ENCODE data around the gene RUNDC1.
A peak's percentile ranks its signal among the peaks of the same experiment; 100 is the strongest.
"Not testable (repeated sequence)": the region's sequence is repeated elsewhere in the genome, so short reads cannot be mapped to it uniquely, and the experiment has no call there.

The RUNDC1 gene

GRCh38 chr17:42980274-42980765 lies at the start of gene RUNDC1:
TSS of gene RUNDC1 (plus strand) at chr17:42980565. CDS start at chr17:42980577, 12 bp downstream.
- DNase-seq: peak; percentile 93

- peak; percentile 34 for DNase-seq
Observed at GRCh38 chr17:42937712-42938596, 42.4 kb upstream of the RUNDC1 start.

GRCh38 chr17:42944211-42944610 lies 36.2 kb upstream of the RUNDC1 start:
- no peak for DNase-seq

DNA sequence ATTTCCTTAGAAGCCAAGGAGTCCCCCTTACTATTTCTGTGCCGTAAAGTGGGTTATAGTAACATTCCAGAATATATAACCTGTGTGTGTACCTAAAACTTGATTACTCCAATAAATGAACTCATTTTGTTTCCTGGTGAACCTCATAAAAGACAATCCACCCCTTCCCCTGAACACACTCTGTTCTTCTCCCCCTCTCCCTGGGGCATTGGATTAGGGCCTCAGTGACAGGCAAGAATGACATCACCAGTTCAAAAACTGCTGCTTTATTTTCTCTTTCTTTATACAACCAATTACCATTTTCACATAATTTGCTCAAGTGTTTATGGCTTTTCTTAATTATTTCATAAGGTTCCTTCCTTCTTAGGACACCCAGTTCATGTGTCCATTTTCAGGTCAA lies 33.6 kb upstream of the RUNDC1 start:
- DNase-seq: no peak

DNA sequence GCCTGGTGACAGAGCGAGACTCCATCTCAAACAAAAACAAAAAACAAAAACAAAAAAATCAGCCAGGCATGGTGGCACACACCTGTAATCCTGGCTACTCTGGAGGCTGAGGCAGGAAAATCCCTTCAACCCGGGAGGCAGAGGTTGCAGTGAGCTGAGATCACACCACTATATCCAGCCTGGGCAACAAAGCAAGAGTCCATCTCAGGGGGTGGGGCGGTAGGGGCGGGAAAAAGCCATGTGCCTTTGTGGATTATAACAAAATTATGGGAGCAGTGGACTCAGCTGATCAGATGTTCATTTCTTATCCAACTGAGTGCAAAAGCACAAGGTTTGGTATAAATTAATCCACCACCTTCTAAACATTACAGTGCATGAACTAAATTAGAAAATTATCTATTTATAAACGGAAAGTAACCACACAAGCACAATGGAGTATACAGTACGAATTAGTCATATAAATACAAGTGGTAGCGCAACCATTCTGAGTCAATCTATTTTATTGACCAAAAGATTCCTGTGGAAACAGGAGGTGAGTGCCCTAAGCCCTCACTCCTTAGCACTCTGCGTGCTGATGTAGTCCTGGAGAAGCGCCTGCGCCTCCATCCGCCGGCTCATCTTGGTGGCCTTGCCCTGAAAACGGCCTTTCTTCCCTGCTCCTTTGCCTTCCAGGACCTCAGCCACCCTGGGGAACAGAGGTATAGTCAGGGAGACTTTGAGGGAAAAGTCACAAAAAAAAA lies 30.2 kb upstream of the RUNDC1 start:
- no peak for DNase-seq

- no peak for DNase-seq
Observed at GRCh38 chr17:42953669-42954068, 26.7 kb upstream of the RUNDC1 start.

- DNase-seq: peak; percentile 91
Observed at GRCh38 chr17:42964161-42964932, 16.0 kb upstream of the RUNDC1 start, which contains the start of gene AARSD1. TSS of gene AARSD1 (minus strand) at chr17:42964454. CDS start at chr17:42964440, 14 bp downstream.

GRCh38 chr17:42967925-42968324 lies 12.4 kb upstream of the RUNDC1 start:
- no peak for DNase-seq

DNA sequence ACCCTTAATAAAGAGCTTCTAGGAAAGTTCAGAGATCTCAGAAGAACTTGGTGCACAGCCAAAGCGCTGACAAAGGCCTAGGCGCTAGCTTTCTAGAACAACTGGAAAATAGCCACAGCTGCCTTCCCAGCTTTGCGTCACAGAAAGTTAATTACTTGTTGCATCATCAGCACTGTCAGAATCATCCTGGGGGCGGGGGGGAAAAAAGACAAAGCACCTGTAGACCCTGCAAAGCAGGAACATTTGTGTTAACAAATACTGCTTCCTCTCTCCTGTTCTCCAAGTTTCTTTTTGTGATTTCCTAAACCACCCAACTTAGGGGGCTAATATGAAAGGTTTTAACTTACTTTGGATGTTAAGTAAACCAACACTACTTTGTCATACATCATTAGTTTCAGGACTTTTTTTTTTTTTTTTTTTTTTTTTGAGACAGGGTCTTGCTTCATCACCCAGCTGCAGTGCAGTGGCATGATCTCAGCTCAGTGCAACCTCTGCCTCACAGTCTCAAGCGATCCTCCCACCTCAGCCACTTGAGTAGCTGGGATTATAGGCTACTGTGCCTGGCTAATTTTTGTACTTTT lies 11.3 kb upstream of the RUNDC1 start:
- no peak for DNase-seq

DNA sequence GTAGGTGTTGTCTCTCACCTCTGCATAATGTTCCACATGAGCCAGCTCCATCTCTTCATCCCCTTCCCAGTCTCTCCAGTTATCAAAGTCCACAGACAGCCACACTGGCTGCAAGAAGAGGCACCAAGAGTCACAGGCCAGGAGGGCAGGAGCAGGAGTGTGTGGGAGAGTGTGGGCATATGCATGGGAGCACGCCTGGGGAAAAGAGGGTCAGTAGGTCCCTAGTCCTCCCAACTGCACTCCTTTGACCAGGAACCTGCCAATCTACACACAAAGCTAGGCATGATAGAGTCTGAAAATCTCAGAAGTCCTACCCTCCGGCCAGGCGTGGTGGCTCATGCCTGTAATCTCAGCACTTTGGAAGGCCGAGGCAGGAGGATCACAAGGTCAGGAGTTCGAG lies 8.8 kb upstream of the RUNDC1 start:
- DNase-seq: no peak

GRCh38 chr17:42973323-42973722 lies 7.0 kb upstream of the RUNDC1 start:
- DNase-seq: not testable (repeated sequence)

GRCh38 chr17:42975265-42975664 lies 5.1 kb upstream of the RUNDC1 start:
- no peak for DNase-seq

DNA sequence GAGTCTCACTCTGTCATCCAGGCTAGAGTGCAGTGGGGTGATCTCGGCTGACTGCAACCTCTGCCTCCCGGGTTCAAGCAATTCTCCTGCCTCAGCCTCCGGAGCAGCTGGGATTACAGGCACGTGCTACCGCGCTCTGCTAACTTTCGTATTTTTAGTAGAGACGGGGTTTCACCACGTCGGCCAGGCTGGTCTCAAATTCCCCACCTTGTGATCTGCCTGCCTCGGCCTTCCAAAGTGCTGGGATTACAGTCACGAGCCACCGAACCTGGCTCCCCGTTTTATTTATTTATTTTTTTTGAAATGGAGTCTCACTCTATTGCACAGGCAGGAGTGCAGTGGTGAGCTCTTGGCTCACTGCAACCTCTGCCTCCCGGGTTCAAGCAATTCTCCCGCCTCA lies 4.7 kb upstream of the RUNDC1 start:
- not testable (repeated sequence) for DNase-seq

DNA sequence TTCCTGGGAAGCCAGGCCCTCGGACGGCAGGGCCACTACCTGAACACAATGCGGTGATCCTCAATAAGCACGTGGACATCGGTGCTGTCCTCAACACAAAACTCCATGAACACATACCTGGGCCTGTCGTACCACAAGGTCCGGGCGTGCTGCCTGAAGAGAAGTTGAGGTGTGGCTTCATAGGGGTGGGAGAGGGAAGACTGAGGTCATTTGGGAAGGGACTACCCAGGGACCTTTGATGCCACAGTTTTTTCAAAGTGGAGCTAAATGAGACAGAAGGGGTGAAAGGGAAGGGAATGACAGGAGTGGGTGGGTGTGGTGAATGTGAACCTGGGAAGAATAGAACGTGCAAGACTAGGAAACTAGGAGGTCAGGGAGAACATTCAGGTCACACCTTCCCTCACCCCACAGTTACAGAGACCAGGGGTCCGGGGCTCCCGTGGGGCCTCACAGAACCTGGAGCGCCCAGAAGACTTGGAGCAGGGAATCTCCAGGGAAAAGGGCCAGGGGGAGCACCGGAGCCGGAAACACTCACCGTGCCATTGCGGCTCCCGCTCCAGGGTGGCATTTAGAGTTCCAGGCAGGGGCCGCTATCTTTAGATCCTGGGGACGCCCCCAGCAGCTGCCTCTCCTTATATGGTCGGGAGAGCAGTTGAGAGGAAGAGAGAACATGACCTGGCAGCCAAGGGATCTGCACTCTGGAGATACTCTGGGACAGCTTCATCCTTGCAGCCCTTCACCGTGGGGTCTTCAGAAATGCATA lies 673 bp upstream of the RUNDC1 start, which contains the start of gene PTGES3L:
PTGES3L (minus strand) TSS at position 570 of the 763 bp plus-strand sequence; CDS start at position 543, 27 bp downstream.
- DNase-seq: peak; percentile 77

- DNase-seq: peak; percentile 41
Observed at GRCh38 chr17:42980766-42981397, 517 bp downstream of the RUNDC1 start.

DNA sequence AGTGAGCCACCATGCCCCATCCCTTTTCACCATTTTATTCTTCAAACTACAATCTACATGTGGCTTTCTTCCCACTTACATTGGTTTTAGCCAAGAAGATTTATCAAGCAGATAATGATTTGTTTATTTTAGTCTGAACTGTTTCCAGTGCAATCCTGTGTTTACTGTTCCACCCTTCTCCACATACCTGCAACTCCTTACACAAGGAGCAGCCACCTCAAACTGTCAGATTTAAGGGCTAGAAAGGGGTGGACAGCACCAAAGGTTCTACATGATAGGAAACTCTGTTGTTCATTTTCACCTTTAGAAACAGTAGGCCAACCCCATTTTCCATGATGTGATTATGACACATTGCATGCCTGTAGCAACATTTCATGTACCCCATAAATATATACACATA lies 1.9 kb downstream of the RUNDC1 start:
- DNase-seq: no peak

DNA sequence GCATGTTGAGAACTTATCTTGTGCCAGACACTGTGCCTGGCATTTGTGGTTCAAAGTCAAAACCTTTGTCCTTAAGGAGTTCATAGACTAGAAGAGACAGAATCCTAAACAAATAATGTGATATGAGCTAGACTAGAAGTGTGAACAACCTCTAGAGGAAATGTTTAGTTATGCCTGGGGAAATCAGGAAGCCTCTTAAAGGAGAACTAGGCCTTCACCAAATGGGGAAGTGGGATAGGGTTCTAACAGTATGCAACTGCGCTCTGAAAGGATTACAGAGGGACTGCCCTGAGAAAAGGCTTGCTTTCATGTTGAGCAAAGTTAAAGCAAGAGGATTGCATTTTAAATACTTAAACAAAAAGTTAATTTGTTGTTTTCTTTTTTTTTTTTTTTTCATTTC lies 4.9 kb downstream of the RUNDC1 start:
- no peak for DNase-seq

- DNase-seq: no peak
Observed at GRCh38 chr17:42989141-42989540, 8.8 kb downstream of the RUNDC1 start.

DNA sequence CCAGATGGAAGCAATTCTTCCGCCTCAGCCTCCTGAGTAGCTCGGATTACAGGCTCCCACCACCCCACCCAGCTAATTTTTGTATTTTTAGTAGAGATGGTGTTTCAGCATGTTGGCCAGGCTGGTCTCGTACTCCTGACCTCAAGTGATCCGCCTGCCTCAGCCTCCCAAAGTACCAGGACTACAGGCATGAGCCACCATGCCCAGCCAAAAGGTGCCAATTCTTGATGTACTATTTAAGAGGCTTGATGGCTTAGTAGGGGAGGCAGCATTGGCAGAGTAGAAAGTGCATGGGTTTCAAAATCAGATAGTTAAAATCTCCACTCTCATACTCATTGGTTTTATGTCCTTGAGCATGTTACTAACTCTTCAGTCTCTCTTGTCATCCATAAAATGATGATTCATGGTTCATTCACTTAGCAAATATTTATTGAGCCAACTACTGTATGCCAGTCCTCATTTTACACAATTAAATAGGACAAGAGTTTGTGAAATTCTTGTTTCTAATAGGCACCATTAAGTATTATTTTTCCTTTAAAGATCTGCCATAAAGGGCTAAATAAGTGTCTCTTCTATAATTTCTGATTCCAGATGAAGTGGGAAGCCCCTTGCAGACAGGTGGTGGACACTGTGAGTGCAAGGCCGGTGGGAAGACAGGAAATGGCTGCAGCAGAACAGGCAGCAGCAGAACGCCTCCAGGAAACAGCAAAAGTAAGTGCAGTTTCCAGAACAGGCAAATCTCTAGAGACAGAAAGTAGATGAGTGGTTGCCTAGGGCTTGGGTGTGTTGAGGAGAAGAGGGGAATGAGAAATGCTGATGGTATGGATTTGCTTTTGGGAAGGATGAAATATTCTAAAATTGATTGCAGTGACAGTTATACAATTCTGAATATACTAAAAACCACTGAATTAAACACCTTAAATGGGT lies 9.6 kb downstream of the RUNDC1 start:
- no peak for DNase-seq

DNA sequence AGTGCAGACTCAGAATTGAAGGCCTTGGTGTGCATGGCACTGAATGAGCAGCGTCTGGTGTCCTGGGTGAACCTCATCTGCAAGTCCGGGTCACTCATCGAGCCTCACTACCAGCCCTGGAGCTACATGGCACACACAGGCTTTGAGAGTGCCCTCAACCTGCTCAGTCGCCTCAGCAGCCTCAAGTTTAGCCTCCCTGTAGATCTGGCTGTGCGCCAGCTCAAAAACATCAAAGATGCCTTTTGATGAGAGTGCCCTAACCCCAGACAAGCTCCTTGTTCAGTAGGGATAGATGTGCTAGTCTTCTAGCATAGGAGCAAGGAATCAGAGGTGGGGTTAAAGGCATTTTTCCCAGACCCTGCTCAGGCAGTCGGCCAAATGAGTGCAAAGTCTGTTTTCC lies 11.1 kb downstream of the RUNDC1 start:
- no peak for DNase-seq
